PFSK-1 (cell line): ENCODE results near the gene APOBEC2.

ENCODE experiments used
- FOXP2 ChIP-seq: optimal IDR thresholded peaks from 2 replicates; pipeline ENCODE3; 2011; ENCODE audit warnings: borderline replicate concordance, control low read depth, inconsistent platforms; ENCODE audit not compliant: insufficient read depth; ENCODE audit errors: extremely low read length, extremely low read depth
- POLR2AphosphoS5 ChIP-seq: IDR thresholded peaks from 2 replicates; pipeline ENCODE4 v1.6.1; 2012; ENCODE audit warnings: low read depth, mild to moderate bottlenecking, control low read depth, low read length, moderate library complexity
- SIN3A ChIP-seq: IDR thresholded peaks from 2 replicates; pipeline ENCODE4 v1.6.1; 2012; ENCODE audit warnings: mild to moderate bottlenecking, low read length, moderate library complexity, borderline replicate concordance; ENCODE audit not compliant: insufficient read depth
- TAF1 ChIP-seq: IDR thresholded peaks from 2 replicates; pipeline ENCODE4 v1.6.1; 2012; ENCODE audit warnings: low read length, control low read depth, borderline replicate concordance; ENCODE audit not compliant: insufficient read depth
- TF ChIP-seq, protein P1 (sequence below), 2 experiments: IDR thresholded peaks; 2 replicates each; pipeline versions ENCODE4 v1.6.1 to v1.8.0; 2011 to 2012; ENCODE audit warnings: low read depth in 2 of 2, low read length in 2 of 2, control low read depth in 1 of 2, inconsistent platforms in 1 of 2, mild to moderate bottlenecking in 1 of 2, moderate library complexity in 1 of 2; ENCODE audit not compliant: insufficient read depth in 1 of 2

DNA sequence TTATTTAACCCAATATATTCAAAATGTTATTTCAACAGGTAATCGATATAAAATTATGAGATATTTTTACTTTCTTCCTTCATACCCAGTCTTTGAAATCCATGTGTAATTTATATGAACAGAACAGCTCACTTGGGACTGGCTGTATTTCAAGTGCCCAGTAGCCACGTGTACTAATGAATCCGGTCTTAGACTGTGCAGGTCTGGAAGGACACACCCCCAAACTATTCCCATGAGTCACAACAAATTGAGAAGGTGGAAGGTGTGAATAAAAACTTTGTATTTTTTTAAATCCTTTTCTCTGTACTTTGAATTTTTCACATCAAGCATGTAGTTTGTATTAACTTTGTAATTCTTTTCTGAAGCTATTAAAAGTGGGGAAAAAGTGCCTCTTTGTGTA, 16.8 kb upstream of the APOBEC2 start:
- TF ChIP-seq TAF1 = no peak
- no peak for TF ChIP-seq POLR2AphosphoS5
- TF ChIP-seq, protein P1, sequence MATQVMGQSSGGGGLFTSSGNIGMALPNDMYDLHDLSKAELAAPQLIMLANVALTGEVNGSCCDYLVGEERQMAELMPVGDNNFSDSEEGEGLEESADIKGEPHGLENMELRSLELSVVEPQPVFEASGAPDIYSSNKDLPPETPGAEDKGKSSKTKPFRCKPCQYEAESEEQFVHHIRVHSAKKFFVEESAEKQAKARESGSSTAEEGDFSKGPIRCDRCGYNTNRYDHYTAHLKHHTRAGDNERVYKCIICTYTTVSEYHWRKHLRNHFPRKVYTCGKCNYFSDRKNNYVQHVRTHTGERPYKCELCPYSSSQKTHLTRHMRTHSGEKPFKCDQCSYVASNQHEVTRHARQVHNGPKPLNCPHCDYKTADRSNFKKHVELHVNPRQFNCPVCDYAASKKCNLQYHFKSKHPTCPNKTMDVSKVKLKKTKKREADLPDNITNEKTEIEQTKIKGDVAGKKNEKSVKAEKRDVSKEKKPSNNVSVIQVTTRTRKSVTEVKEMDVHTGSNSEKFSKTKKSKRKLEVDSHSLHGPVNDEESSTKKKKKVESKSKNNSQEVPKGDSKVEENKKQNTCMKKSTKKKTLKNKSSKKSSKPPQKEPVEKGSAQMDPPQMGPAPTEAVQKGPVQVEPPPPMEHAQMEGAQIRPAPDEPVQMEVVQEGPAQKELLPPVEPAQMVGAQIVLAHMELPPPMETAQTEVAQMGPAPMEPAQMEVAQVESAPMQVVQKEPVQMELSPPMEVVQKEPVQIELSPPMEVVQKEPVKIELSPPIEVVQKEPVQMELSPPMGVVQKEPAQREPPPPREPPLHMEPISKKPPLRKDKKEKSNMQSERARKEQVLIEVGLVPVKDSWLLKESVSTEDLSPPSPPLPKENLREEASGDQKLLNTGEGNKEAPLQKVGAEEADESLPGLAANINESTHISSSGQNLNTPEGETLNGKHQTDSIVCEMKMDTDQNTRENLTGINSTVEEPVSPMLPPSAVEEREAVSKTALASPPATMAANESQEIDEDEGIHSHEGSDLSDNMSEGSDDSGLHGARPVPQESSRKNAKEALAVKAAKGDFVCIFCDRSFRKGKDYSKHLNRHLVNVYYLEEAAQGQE (IDR thresholded peaks at IDR 0.05; ENCODE audit: insufficient read depth in 1 of 2, low read depth in 2 of 2, low read length in 2 of 2) = no peak
- no peak for TF ChIP-seq SIN3A
- TF ChIP-seq FOXP2 = no peak
